Left renal cortex interstitium (tissue), 4 donors: ENCODE measurements around the gene EXOC1. TPM values are rescaled to one million over a fixed set of nuclear protein-coding genes. Genes with fewer than 3 reads are reported as not detected.
A peak's percentile ranks its signal among the peaks of the same experiment; 100 is the strongest.

Experiments
- DNase-seq, 4 donors: peaks; one replicate each; pipeline ENCODE4 v3.0.0-alpha.2; 2013; ENCODE audit warnings: low read depth in 4 of 4, low spot score in 2 of 4, missing footprints in 1 of 4
- polyA plus RNA-seq, 4 donors: library from polyadenylated mRNA; unstranded; fragments of 120-200 nt; gene quantifications; one replicate each; pipeline ENCODE4 v1.2.1, GENCODE V29; 2013; ENCODE audit not compliant: insufficient read length in 4 of 4

Gene EXOC1
- polyA plus RNA-seq, 4 donors, result 41.7 to 57.5 (median 44.6) TPM

DNA sequence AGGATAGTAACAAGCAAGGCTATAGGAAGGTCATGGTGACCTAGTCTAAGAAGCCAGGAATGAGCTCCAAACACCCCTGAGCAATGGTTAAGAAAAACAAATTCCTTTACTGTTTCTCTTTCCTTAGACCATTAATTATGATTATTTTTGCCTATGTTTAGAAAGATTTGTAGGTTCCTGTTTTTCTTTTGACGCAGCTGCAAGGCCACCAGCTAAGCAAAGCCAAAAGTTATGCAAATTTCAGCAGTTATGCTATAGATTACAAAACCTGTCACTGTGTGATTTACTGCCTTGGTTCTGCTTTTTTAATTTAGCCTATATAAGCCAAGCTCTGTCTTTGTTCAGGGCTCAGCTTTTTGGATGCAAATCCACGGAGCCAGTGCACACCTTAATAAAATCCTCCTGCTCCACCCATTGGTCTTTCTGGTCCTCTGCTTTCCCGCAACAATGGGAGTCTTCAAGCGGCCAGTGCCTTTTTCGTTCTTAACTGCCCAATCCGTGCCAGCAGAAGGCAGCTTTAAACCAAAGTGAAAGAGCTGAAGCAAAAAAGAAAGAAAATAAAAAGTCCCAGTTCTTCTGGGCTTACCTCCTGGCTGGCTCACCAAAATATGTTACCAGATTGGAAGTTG is 93.9 kb downstream of the EXOC1 start:
- DNase-seq, result peak in 3 of 4 donors; percentile 13 to 31 (median 29)

DNA sequence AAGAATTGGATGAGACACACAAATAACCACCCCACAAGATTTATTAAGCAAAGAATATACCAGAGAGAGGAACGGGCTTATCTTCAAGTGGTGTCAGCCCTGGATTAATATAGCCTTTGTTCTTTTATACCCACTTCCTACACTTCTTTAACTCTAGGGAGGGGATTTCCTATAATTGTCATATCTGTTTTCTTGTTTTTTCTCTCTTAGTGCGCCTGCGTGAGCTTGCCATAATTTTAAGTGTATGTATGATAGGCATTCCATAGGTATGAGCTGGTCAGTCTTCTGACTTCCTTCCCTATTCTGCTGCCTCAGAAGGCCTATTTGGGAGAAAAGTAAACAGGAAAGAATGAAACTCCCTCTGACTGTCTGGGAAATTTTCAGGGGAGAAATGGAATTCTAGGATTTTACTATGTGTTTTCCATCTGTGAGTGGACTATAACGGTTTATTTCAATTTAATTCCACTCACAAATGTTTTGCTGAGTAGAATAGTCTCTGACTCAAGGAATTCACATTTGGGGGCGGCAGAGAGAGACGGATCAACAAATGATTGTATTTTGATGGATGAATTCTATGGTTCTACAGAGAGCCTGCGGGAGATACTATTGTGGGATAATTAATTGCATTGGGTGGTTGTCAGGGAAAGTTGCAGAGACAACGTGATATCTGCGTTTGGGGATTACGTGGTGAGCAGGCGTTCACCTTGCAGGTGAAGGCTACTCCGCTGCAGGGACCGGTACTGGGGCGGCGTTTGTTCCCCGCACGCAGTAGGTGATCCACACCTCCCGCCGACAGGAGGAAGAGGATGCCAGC is 94.7 kb downstream of the EXOC1 start:
- DNase-seq, result peak in 2 of 4 donors; percentile 14 to 41

DNA sequence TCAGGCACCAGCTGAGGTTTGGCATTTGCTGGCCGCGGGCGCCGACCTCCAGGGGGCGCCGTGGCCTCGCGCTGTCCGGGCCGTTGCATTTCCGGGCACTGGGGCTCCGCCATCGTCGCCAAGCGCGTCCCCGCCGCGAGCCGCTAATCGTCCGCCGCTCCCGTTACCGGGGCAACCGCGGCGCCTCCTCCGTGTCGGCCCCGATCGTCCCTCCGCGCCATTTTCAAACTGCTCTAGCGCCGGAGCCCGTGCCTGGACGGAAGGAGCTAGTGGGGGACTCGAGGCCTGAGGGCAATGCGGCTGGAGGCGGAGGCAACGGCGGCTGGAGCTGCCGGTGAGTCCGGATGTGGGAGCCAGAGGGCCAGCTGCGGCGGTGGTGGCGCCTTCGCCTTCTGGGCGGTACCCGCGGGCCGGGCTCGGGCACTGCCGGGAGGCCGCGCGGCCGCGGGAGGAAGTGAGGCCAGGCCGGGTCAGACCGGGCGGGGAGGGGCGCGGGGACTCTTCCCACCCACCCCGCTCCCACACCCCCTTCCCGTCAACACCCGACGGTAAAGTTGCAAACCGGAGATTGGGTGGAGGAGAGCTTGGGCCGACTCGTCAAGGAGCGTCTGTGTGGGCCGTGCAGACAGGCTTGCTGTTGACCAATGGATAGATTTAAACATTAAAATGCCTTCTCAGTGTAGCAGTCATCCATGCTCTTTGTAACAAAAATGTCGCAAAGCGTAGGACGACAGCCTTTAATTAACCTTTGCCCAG is 95.5 kb downstream of the EXOC1 start, which contains the start of gene CEP135:
TSS of gene CEP135 (plus strand) at position 220 of the 756 bp plus-strand sequence. CDS start 3,186 bp downstream, outside the sequence.
- DNase-seq, result peak; percentile 86 to 90 (median 86)

DNA sequence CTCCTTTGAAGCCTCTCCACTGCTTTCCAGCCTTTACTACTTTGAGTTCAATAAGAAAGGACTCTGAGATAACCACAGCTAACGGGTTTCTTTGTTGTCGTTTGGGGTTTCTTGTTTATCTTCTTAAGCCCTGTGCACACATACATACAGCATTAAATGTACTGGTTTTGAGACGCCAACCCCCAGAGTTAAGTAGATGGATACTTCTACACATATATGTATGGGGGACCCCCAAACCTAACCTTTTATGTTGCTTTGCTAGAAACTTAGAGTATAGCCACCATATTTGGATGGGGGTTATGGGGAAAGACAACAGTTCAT is 96.0 kb downstream of the EXOC1 start:
- DNase-seq, result peak in 1 of 4 donors; percentile 13

DNA sequence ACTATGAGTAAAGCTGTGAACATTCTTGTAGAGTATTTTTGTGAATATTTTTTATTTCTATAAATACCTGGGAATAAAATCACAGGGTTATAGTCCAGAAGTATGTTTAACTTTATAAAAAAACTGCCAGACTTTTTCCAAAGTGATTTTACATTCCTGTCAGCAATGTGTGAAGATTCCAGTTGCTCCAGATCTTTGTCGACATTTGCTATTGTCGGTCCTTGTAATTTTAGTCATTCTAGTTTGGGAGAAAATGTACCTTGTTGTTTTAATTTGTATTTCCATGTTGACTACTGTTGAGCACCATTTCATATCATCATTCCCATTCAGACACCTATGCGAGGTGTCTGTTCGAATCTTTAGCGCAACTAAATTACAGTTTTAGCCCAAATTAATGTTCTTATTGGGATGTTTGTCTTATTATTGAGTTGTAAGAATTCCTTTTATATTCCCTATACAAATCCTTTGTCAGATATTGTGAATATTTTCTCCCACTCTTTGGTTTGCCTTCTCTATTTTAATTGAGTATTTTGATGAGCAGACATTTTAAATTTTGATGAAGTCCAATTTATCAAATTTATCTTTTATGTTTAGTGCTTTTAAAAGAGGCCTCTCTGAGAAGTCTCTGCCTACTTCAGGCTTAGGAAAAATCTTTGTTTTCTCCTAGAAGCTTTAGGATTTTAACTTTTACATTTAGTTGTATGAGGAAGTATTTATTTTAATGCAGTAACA is 97.9 kb downstream of the EXOC1 start:
- DNase-seq, result no peak

Other genes starting within 250 kb of the EXOC1 start
- gene NMU, start 217.3 kb upstream of the EXOC1 start, polyA plus RNA-seq, result 10 to 100 TPM in 2 of 4 donors, 1 to 10 TPM in 2; 9.6 to 15.9 (median 10.6) TPM
- gene EXOC1L, start 33.9 kb upstream of the EXOC1 start, polyA plus RNA-seq, result not detected
- 10 to 100 TPM; 10.8 to 26.6 (median 16.3) TPM for gene CEP135, start 95.3 kb downstream of the EXOC1 start, polyA plus RNA-seq